ENCODE measurements around the gene GID4. TPM values are rescaled to one million over a fixed set of nuclear protein-coding genes. Genes with fewer than 3 reads are reported as not detected.

Gene GID4
- polyA plus RNA-seq, 1 donor from 2014 or later, result 7.7 TPM

- H3K36me3 Mint-ChIP-seq, result peaks cover 8% of the 10 kb centered on the region
- H3K4me1 Mint-ChIP-seq, result peaks cover 14 to 23% (median 20%) of the 10 kb centered on the region in 3 donors
- peak overlapping the region; percentile 13 to 100 (median 50) for H3K4me3 Mint-ChIP-seq
- H3K27me3 Mint-ChIP-seq, result no peaks in the 10 kb centered on the region
- H3K27ac Mint-ChIP-seq, result peak overlapping the region; percentile 80 to 96 (median 86)
- no peaks in the 10 kb centered on the region for H3K9me3 Mint-ChIP-seq
Measured at GRCh38 chr17:18089613-18090012, 50.4 kb downstream of the GID4 start.

- Mint-ChIP-seq H3K36me3 (peaks cover 9% of the 10 kb centered on the region), H3K9me3 (no peaks in the 10 kb centered on the region), H3K27me3 (no peaks in the 10 kb centered on the region), H3K4me1 (peaks cover under 1 to 10% (median 9%) of the 10 kb centered on the region in 3 donors), H3K27ac (peak overlapping the region in 2 of 3 donors; percentile 47 to 71), H3K4me3 (no peak overlapping the region)
Measured at GRCh38 chr17:18093616-18094408, 54.6 kb downstream of the GID4 start.

DNA sequence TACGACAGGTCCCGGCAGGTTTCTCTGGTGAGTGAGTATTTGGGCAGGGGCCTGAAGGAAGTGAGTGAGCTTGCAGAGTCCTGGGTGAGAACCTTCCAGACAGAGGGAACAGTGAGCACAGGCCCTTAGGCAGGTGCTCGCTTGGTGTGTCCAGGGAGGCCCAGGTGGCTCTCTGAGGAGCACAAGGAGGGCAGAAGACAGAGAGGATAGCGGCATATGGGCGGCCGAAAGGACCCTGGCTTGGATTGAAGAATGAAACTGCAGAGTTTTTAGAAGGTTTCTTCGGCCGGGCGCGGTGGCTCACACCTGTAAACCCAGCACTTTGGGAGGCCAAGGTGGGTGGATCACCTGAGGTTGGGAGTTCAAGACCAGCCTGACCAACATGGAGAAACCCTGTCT lies 55.2 kb downstream of the GID4 start:
- no peaks in the 10 kb centered on the region for H3K27me3 Mint-ChIP-seq
- H3K4me3 Mint-ChIP-seq, result no peak overlapping the region
- H3K4me1 Mint-ChIP-seq, result peaks cover 0 to 10% (median 7%) of the 10 kb centered on the region in 3 donors
- H3K36me3 Mint-ChIP-seq, result peaks cover 9% of the 10 kb centered on the region
- no peaks in the 10 kb centered on the region for H3K9me3 Mint-ChIP-seq
- H3K27ac Mint-ChIP-seq, result peak overlapping the region in 1 of 3 donors; percentile 47

DNA sequence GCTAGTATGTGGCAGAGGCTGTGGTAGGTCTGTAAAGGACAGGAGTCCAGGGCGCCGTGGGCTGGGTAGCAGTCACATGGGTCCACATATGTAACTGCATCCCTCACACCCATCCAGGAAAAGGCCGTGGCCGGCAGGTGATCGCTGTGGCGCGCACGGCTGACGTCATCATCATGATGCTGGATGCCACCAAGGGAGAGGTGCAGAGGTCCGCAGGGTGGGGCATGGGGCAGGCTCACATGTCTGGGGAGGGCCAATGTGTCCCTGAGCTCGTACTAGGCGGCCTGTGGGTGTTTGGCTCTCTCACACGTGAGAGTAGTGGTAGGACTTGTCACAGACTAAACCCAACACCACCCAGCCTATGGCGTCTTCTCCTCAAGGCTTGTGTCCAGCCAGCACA lies 60.3 kb downstream of the GID4 start:
- peaks cover 10 to 15% (median 12%) of the 10 kb centered on the region in 3 donors for H3K4me1 Mint-ChIP-seq
- peak overlapping the region in 1 of 3 donors; percentile 67 for H3K27ac Mint-ChIP-seq
- no peaks in the 10 kb centered on the region for H3K9me3 Mint-ChIP-seq
- no peaks in the 10 kb centered on the region for H3K27me3 Mint-ChIP-seq
- H3K4me3 Mint-ChIP-seq, result no peak overlapping the region
- H3K36me3 Mint-ChIP-seq, result peaks cover 4% of the 10 kb centered on the region

DNA sequence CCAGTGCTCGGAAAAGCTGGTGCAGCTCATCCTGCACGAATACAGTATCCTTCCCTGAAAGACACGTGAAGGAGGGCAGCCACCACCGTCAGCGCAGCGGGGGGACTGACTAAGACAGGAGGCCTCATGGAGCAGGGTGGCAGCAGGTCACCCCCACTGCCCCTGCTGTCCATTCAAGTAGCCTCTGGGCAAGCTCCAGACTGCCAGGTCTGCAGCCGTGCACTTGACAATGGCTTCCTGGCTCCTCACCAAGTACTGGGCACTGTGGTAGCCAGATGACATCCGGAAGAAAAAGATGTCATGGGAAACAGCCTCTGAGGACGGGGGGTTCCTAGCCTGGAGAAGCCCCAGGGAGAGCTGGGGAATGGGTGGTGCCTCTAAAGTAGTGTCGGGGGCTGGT lies 61.4 kb downstream of the GID4 start:
- H3K4me1 Mint-ChIP-seq, result peaks cover 10 to 15% (median 12%) of the 10 kb centered on the region in 3 donors
- H3K36me3 Mint-ChIP-seq, result peaks cover 1% of the 10 kb centered on the region
- H3K27ac Mint-ChIP-seq, result no peak overlapping the region
- no peaks in the 10 kb centered on the region for H3K27me3 Mint-ChIP-seq
- H3K4me3 Mint-ChIP-seq, result no peak overlapping the region
- H3K9me3 Mint-ChIP-seq, result no peaks in the 10 kb centered on the region

DNA sequence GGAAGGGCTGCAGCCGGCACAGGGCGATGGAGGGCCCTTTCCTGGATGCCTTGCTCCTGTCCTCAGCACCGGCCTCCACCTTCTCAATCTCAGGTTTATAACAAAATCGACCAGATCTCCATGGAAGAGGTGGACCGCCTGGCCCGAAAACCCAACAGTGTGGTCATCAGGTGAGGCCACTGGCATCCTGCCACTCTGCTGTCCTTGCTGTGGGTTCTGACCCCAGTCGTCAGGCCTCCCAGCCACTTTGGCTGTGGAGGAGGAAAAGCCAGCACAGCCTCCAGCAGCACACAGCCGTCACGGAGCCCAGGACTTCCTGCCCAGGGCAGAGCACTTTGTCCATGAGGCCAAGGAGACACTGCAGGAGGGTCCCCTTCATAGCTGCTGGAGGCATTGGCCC lies 62.6 kb downstream of the GID4 start:
- H3K9me3 Mint-ChIP-seq, result no peaks in the 10 kb centered on the region

GRCh38 chr17:18102640-18103039 lies 63.4 kb downstream of the GID4 start:
- peaks cover 10 to 15% (median 12%) of the 10 kb centered on the region in 3 donors for H3K4me1 Mint-ChIP-seq
- no peaks in the 10 kb centered on the region for H3K27me3 Mint-ChIP-seq
- H3K27ac Mint-ChIP-seq, result peak overlapping the region; percentile 43 to 87 (median 55)
- H3K36me3 Mint-ChIP-seq, result no peaks in the 10 kb centered on the region
- H3K4me3 Mint-ChIP-seq, result peak overlapping the region in 1 of 4 donors; percentile 68
- no peaks in the 10 kb centered on the region for H3K9me3 Mint-ChIP-seq

More for the DNA sequence above, 62.6 kb downstream of the GID4 start:
- no peaks in the 10 kb centered on the region for H3K36me3 Mint-ChIP-seq
- peak overlapping the region in 2 of 3 donors; percentile 43 to 55 for H3K27ac Mint-ChIP-seq
- peaks cover 10 to 15% (median 12%) of the 10 kb centered on the region in 3 donors for H3K4me1 Mint-ChIP-seq
- H3K4me3 Mint-ChIP-seq, result no peak overlapping the region
- H3K27me3 Mint-ChIP-seq, result no peaks in the 10 kb centered on the region

- peaks cover 10 to 15% (median 12%) of the 10 kb centered on the region in 3 donors for H3K4me1 Mint-ChIP-seq
- H3K27me3 Mint-ChIP-seq, result no peaks in the 10 kb centered on the region
- H3K27ac Mint-ChIP-seq, result peak overlapping the region in 2 of 3 donors; percentile 28 to 59
- H3K4me3 Mint-ChIP-seq, result no peak overlapping the region
- H3K36me3 Mint-ChIP-seq, result no peaks in the 10 kb centered on the region
- H3K9me3 Mint-ChIP-seq, result no peaks in the 10 kb centered on the region
Measured at GRCh38 chr17:18105027-18105426, 65.8 kb downstream of the GID4 start.

DNA sequence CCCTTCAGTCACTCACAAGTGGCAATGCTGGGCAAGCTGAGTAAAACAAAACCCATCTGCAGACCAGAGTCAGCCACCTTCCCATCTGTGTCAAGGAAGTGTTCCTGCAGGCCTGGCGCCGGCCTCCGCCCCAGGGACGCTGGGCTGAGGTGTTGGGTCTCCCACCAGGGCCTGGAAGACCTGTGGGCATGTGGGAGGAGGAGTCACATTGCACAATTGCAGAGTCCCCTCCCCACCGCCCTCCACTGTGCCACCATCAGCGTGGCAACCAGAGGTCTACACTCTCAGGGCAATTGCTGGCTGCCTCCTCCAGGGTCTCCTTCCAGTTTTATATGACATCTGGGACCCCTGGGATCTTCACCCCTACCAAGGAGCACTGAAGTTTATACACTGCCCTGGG lies 66.4 kb downstream of the GID4 start:
- Mint-ChIP-seq H3K9me3 (no peaks in the 10 kb centered on the region), H3K4me1 (peaks cover 10 to 15% (median 12%) of the 10 kb centered on the region in 3 donors), H3K27me3 (no peaks in the 10 kb centered on the region), H3K36me3 (no peaks in the 10 kb centered on the region), H3K4me3 (peak overlapping the region in 1 of 4 donors; percentile 39), H3K27ac (peak overlapping the region in 1 of 3 donors; percentile 28)

GRCh38 chr17:18106211-18106610 lies 67.0 kb downstream of the GID4 start:
- Mint-ChIP-seq H3K36me3 (no peaks in the 10 kb centered on the region), H3K27ac (no peak overlapping the region), H3K27me3 (no peaks in the 10 kb centered on the region), H3K4me3 (no peak overlapping the region), H3K4me1 (peaks cover 10 to 15% (median 12%) of the 10 kb centered on the region in 3 donors), H3K9me3 (no peaks in the 10 kb centered on the region)

- peak overlapping the region in 1 of 4 donors; percentile 23 for H3K4me3 Mint-ChIP-seq
- H3K36me3 Mint-ChIP-seq, result no peaks in the 10 kb centered on the region
- no peaks in the 10 kb centered on the region for H3K27me3 Mint-ChIP-seq
- peaks cover 10 to 15% (median 12%) of the 10 kb centered on the region in 3 donors for H3K4me1 Mint-ChIP-seq
- no peaks in the 10 kb centered on the region for H3K9me3 Mint-ChIP-seq
- peak overlapping the region in 1 of 3 donors; percentile 64 for H3K27ac Mint-ChIP-seq
Measured at GRCh38 chr17:18107061-18107790, 68.0 kb downstream of the GID4 start.

DNA sequence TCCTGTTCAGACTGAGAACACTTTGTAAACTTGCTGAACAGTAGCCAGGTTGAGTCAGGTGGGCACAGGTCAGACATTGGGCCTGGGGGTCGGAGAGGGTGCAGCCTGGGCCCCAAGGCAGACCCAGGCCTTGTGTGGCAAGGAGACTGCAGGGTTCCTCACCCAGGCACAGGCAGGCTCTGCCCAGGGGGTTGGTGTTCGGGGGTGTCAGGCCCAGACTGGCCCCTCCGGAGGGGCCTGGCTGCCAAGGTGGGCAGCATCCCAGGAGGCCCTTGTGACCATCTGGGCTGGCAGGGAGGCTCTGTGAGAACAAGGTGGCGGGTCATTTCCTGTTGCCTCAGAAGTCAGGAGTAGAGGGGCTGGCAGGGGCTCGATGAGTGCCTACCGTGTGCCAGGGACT lies 68.8 kb downstream of the GID4 start:
- no peak overlapping the region for H3K4me3 Mint-ChIP-seq
- no peak overlapping the region for H3K27ac Mint-ChIP-seq
- H3K9me3 Mint-ChIP-seq, result no peaks in the 10 kb centered on the region
- no peaks in the 10 kb centered on the region for H3K36me3 Mint-ChIP-seq
- H3K27me3 Mint-ChIP-seq, result no peaks in the 10 kb centered on the region
- peaks cover 5 to 10% (median 8%) of the 10 kb centered on the region in 3 donors for H3K4me1 Mint-ChIP-seq

DNA sequence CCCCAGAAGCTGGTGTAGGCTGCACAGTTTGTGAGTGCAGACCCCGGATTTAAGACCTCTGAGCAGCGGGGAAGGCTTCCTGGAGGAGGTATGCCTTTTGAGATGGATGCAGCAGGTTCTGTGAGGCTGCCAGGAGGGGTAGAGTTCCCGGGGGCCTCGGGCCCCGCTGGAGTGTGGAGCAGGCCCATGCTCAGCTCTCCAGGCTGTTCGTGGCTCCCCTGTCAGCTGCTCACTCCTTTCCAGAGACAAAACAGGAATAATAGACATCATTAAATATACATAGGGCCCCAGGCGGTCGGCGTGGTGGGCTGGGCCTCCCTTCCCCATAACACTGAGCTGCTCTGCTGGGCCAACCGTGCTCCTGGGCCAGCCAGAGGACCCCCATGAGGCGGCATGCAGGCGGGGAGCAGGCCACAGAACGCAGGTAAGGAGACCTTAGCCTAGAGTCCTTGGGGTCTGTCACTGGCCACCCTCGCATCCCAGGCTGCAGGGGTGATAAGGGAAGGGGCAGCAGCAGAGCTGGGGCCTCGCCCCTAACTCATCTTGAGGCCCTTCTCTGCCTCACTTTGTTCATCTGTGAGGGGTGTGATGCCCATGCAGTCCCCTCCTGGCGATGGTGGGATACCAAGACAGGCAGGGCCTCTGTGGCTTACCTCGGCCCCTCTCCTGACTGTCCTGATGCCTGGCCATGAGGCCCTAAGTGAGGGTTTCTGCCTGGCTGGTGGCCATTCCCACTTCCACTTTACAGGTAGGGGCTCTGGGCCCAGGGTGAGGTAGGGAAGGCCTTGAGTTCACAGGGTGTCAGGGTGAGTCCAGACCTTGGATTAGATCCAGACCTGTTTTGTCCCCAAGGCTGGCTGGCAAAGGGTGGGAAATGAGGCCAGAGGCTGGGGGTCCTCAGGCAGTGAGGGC lies 69.4 kb downstream of the GID4 start, which contains the start of gene MYO15A:
MYO15A (plus strand) TSS at position 356 of the 912 bp plus-strand sequence. CDS start 10,045 bp downstream, outside the sequence.
- H3K36me3 Mint-ChIP-seq, result no peaks in the 10 kb centered on the region
- no peak within 1 kb of the TSS for H3K27ac Mint-ChIP-seq

GRCh38 chr17:18109935-18110485 lies 70.8 kb downstream of the GID4 start:
- no peak overlapping the region for H3K4me3 Mint-ChIP-seq
- no peaks in the 10 kb centered on the region for H3K9me3 Mint-ChIP-seq
- no peaks in the 10 kb centered on the region for H3K27me3 Mint-ChIP-seq
- H3K27ac Mint-ChIP-seq, result peak overlapping the region in 1 of 3 donors; percentile 53
- H3K36me3 Mint-ChIP-seq, result no peaks in the 10 kb centered on the region
- no peaks in the 10 kb centered on the region for H3K4me1 Mint-ChIP-seq

More for the DNA sequence above, 69.4 kb downstream of the GID4 start, which contains the start of gene MYO15A:
- H3K4me3 Mint-ChIP-seq, result no peak within 1 kb of the TSS
- peaks cover 0 to 6% (median 3%) of the 10 kb centered on the region in 3 donors for H3K4me1 Mint-ChIP-seq
- H3K27me3 Mint-ChIP-seq, result no peaks in the 10 kb centered on the region
- no peaks in the 10 kb centered on the region for H3K9me3 Mint-ChIP-seq

All from IgD-negative memory B cell (primary cell).